HEK293 (cell line): ENCODE data around the gene CDH23.

Experiments used
- CTCF ChIA-PET: fragments of 350-600 bp; formaldehyde crosslinking; extraction: SDS; loops from one replicate; lab custom pipeline; 2021; ENCODE audit warnings: antibody characterized with exemption; lab: Yijun Ruan, JAX
- POLR2A ChIA-PET: fragments of 300-600 bp; formaldehyde crosslinking; extraction: SDS; loops from one replicate; lab custom pipeline; 2020; ENCODE audit warnings: antibody characterized with exemption, inconsistent platforms; lab: Yijun Ruan, JAX
- H3K27ac ChIP-seq: fragments of 200-500 bp; sonication (Bioruptor generic); 2 replicates; pipeline ENCODE4 v1.5.1; 2014; ENCODE audit warnings: low read depth, low read length, control low read depth, inconsistent platforms; ENCODE audit errors: extremely low read depth
- H3K36me3 ChIP-seq, 2 experiments: fragments of 200-500 bp in 1 of 2; sonication (Bioruptor generic) in 1 of 2; 1 replicate in 1 of 2; 2 replicates in 1 of 2; pipeline ENCODE4 v1.5.1; 2014 to 2017; ENCODE audit warnings: inconsistent platforms in 2 of 2, low read length in 2 of 2; ENCODE audit not compliant: control insufficient read depth in 2 of 2, insufficient read depth in 1 of 2
- H3K4me1 ChIP-seq: fragments of 200-500 bp; sonication (Bioruptor generic); 2 replicates; pipeline ENCODE4 v1.5.1; 2014; ENCODE audit warnings: mild to moderate bottlenecking, low read length, inconsistent platforms; ENCODE audit not compliant: control insufficient read depth, insufficient read depth
- H3K4me3 ChIP-seq: 2 replicates; pipeline ENCODE4 v1.5.1; 2011; ENCODE audit warnings: low read depth, mild to moderate bottlenecking, control low read depth, low read length, moderate library complexity
- H3K9me3 ChIP-seq: fragments of 200-500 bp; sonication (Bioruptor generic); 2 replicates; pipeline ENCODE4 v1.5.1; 2014; ENCODE audit warnings: low read depth, low read length, inconsistent platforms; ENCODE audit not compliant: control insufficient read depth, insufficient read depth
- MEIS1 ChIP-seq: sonication (generic); formaldehyde crosslinking; IDR thresholded peaks from 2 replicates; pipeline ENCODE4 v1.8.1; 2022; ENCODE audit warnings: missing genetic modification reagents, mild to moderate bottlenecking, borderline replicate concordance
- SETDB1 ChIP-seq: IDR thresholded peaks from one replicate; pipeline ENCODE4 v1.6.1; 2017; ENCODE audit warnings: mild to moderate bottlenecking, low read length, moderate library complexity, mixed read lengths; ENCODE audit not compliant: insufficient read length
- SP7 ChIP-seq: fragments of 450-650 bp; formaldehyde crosslinking; IDR thresholded peaks from 2 replicates; pipeline ENCODE4 v1.5.1; 2016; ENCODE audit warnings: missing biosample characterization, missing genetic modification characterization
- TCF7L2 ChIP-seq: IDR thresholded peaks from 2 replicates; pipeline ENCODE4 v1.6.1; 2011; ENCODE audit warnings: low read depth, mild to moderate bottlenecking, inconsistent platforms, low read length, moderate library complexity, borderline replicate concordance
- TSHZ1 ChIP-seq: fragments of 450-650 bp; formaldehyde crosslinking; IDR thresholded peaks from 2 replicates; pipeline ENCODE4 v1.5.1; 2016; ENCODE audit warnings: missing biosample characterization, missing genetic modification characterization, borderline replicate concordance
- ZFP69B ChIP-seq: fragments of 450-650 bp; formaldehyde crosslinking; IDR thresholded peaks from 2 replicates; pipeline ENCODE4 v1.5.1; 2016; ENCODE audit warnings: missing biosample characterization, missing genetic modification characterization
- ZIC2 ChIP-seq: fragments of 450-650 bp; formaldehyde crosslinking; IDR thresholded peaks from 2 replicates; pipeline ENCODE4 v1.5.1; 2016; ENCODE audit warnings: missing biosample characterization, missing genetic modification characterization
- ZNF10 ChIP-seq: fragments of 450-650 bp; formaldehyde crosslinking; IDR thresholded peaks from 2 replicates; pipeline ENCODE4 v1.5.1; 2017; ENCODE audit warnings: missing biosample characterization, missing genetic modification characterization
- ZNF133 ChIP-seq: fragments of 450-650 bp; formaldehyde crosslinking; IDR thresholded peaks from 2 replicates; pipeline ENCODE4 v1.5.1; 2016; ENCODE audit warnings: missing biosample characterization, missing genetic modification characterization
- ZNF175 ChIP-seq: fragments of 450-650 bp; formaldehyde crosslinking; IDR thresholded peaks from 2 replicates; pipeline ENCODE4 v1.5.1; 2016; ENCODE audit warnings: missing biosample characterization, missing genetic modification characterization
- ZNF202 ChIP-seq: fragments of 450-650 bp; formaldehyde crosslinking; IDR thresholded peaks from 2 replicates; pipeline ENCODE4 v1.5.1; 2016; ENCODE audit warnings: missing biosample characterization, missing genetic modification characterization, borderline replicate concordance
- ZNF214 ChIP-seq: fragments of 450-650 bp; formaldehyde crosslinking; IDR thresholded peaks from 2 replicates; pipeline ENCODE4 v1.5.1; 2017; ENCODE audit warnings: missing biosample characterization, mild to moderate bottlenecking, missing genetic modification characterization, borderline replicate concordance
- ZNF239 ChIP-seq: fragments of 450-650 bp; formaldehyde crosslinking; IDR thresholded peaks from 2 replicates; pipeline ENCODE4 v1.5.1; 2016; ENCODE audit warnings: missing biosample characterization, missing genetic modification characterization
- ZNF280C ChIP-seq: fragments of 450-650 bp; formaldehyde crosslinking; IDR thresholded peaks from 2 replicates; pipeline ENCODE4 v1.5.1; 2016; ENCODE audit warnings: missing biosample characterization, missing genetic modification characterization
- ZNF335 ChIP-seq: fragments of 450-650 bp; formaldehyde crosslinking; conservative IDR thresholded peaks from 2 replicates; pipeline ENCODE4 v1.5.1; 2016; ENCODE audit warnings: missing biosample characterization, missing genetic modification characterization
- ZNF530 ChIP-seq: fragments of 450-650 bp; formaldehyde crosslinking; IDR thresholded peaks from 2 replicates; pipeline ENCODE4 v1.5.1; 2016; ENCODE audit warnings: low read depth, missing biosample characterization, missing genetic modification characterization
- ZNF555 ChIP-seq: fragments of 450-650 bp; formaldehyde crosslinking; conservative IDR thresholded peaks from 2 replicates; pipeline ENCODE4 v1.5.1; 2017; ENCODE audit warnings: missing biosample characterization, mild to moderate bottlenecking, missing genetic modification characterization, inconsistent platforms
- ZNF560 ChIP-seq: fragments of 450-650 bp; formaldehyde crosslinking; IDR thresholded peaks from 2 replicates; pipeline ENCODE4 v1.5.1; 2017; ENCODE audit warnings: missing biosample characterization, missing genetic modification characterization, borderline replicate concordance
- ZNF654 ChIP-seq: fragments of 450-650 bp; formaldehyde crosslinking; IDR thresholded peaks from 2 replicates; pipeline ENCODE4 v1.5.1; 2016; ENCODE audit warnings: low read depth, missing biosample characterization, missing genetic modification characterization
- ZNF701 ChIP-seq: fragments of 450-650 bp; formaldehyde crosslinking; IDR thresholded peaks from 2 replicates; pipeline ENCODE4 v1.5.1; 2016; ENCODE audit warnings: missing biosample characterization, missing genetic modification characterization
- ZNF843 ChIP-seq: fragments of 450-650 bp; formaldehyde crosslinking; IDR thresholded peaks from 2 replicates; pipeline ENCODE4 v1.5.1; 2016; ENCODE audit warnings: missing biosample characterization, missing genetic modification characterization
- ZXDB ChIP-seq: fragments of 450-650 bp; formaldehyde crosslinking; IDR thresholded peaks from 2 replicates; pipeline ENCODE4 v1.5.1; 2016; ENCODE audit warnings: missing biosample characterization, missing genetic modification characterization

CDH23 gene

DNA sequence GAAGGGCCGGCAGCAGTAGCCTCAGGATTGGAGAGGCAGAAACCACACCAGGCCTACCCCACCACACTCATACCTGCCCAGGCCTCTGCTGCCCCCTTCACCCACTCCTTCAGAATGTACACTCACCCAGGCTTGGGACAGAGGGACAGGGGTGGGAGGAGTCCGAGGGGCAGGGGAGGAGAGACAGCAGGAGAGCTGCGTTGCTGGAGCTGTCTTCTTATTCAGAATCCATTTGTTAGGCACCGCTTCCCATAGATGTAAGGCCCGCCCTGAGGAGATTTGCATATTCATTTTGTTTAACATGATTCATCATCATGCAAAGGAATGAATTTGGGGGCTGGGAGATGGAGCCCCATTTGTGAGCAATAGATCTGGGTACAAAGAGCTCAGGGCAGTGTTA, 156.7 kb downstream of the CDH23 start:
- POLR2A ChIA-PET, result no interaction called here
- no peaks in the 10 kb centered on the region for H3K9me3 ChIP-seq
- no peak for TF ChIP-seq ZFP69B (tag by site-specific recombination)
- TF ChIP-seq ZNF175 (tag by site-specific recombination), result no peak
- no peak for TF ChIP-seq ZNF214 (tag by site-specific recombination)
- no peak for TF ChIP-seq ZNF239 (tag by site-specific recombination)
- TF ChIP-seq ZNF10, result no peak
- no peak for TF ChIP-seq ZXDB (tag by site-specific recombination)
- TF ChIP-seq ZNF843 (tag by site-specific recombination), result no peak
- TF ChIP-seq TCF7L2, result no peak
- no peak for TF ChIP-seq ZNF280C (tag by site-specific recombination)
- no peak for TF ChIP-seq SETDB1
- TF ChIP-seq, all 188 proteins: peak for 0
- Histone ChIP-seq H3K36me3 (no peaks in the 10 kb centered on the region), H3K4me1 (no peaks in the 10 kb centered on the region), H3K4me3 (no peak overlapping the region), H3K27ac (no peak overlapping the region)
- CTCF ChIA-PET, result interaction anchor here (0.7 to 2.8 kb wide), 2 partner anchors 17 to 22 kb away, joined by 3 to 12 read pairs; no protein-coding TSS in a partner anchor

DNA sequence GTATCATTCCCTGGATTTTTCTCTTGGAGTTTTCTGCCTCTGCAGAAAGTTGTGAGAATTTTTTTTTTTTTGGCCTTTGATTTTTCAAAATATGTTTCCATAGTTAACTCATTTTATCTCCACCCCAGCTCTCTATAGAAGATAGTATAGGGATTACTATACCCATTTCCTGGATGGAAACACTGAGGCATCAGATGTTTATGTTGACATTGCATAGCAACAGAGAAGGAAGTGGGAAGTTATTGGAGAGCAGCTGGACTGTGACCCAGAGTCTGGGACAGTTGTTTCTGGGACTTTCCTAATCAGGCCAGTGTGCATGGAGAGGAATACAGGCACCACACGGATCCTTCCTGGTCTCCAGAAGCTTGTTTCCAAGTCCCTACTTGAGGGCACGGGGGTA, 158.0 kb downstream of the CDH23 start:
- ChIA-PET POLR2A (no interaction called here), CTCF (interaction anchor here (0.7 to 1.5 kb wide), 2 partner anchors 57 to 142 kb away, joined by 3 read pairs; no protein-coding TSS in a partner anchor)
- Histone ChIP-seq H3K27ac (no peak overlapping the region), H3K36me3 (no peaks in the 10 kb centered on the region), H3K4me3 (no peak overlapping the region), H3K4me1 (no peaks in the 10 kb centered on the region), H3K9me3 (no peaks in the 10 kb centered on the region)
- TF ChIP-seq MEIS1 (CRISPR knock-in tag) (no peak), SP7 (tag by site-specific recombination) (no peak), ZNF530 (no peak), ZNF202 (tag by site-specific recombination) (no peak), ZNF701 (tag by site-specific recombination) (no peak), ZNF560 (tag by site-specific recombination) (no peak), ZNF654 (tag by site-specific recombination) (no peak), ZNF335 (tag by site-specific recombination) (no peak), ZIC2 (tag by site-specific recombination) (no peak), TSHZ1 (tag by site-specific recombination) (no peak), ZNF555 (tag by site-specific recombination) (no peak), ZNF133 (tag by site-specific recombination) (no peak)
